Astrocyte (in vitro differentiated cells and primary cell): Measurements from ENCODE around the gene ASIC3.

ENCODE experiments used
- EZH2 ChIP-seq: IDR thresholded peaks from 2 replicates; pipeline ENCODE4 v1.6.1; 2012; ENCODE audit warnings: mild to moderate bottlenecking, low read length, inconsistent platforms; ENCODE audit not compliant: insufficient read depth
- TF ChIP-seq, protein P1 (sequence below): IDR thresholded peaks from 2 replicates; pipeline ENCODE4 v1.5.1; 2011; ENCODE audit warnings: low read depth, mild to moderate bottlenecking, inconsistent platforms, low read length, moderate library complexity; ENCODE audit not compliant: insufficient read depth

- TF ChIP-seq, protein P1, sequence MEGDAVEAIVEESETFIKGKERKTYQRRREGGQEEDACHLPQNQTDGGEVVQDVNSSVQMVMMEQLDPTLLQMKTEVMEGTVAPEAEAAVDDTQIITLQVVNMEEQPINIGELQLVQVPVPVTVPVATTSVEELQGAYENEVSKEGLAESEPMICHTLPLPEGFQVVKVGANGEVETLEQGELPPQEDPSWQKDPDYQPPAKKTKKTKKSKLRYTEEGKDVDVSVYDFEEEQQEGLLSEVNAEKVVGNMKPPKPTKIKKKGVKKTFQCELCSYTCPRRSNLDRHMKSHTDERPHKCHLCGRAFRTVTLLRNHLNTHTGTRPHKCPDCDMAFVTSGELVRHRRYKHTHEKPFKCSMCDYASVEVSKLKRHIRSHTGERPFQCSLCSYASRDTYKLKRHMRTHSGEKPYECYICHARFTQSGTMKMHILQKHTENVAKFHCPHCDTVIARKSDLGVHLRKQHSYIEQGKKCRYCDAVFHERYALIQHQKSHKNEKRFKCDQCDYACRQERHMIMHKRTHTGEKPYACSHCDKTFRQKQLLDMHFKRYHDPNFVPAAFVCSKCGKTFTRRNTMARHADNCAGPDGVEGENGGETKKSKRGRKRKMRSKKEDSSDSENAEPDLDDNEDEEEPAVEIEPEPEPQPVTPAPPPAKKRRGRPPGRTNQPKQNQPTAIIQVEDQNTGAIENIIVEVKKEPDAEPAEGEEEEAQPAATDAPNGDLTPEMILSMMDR = no peak
- TF ChIP-seq EZH2 = no peak
Measured at GRCh38 chr7:151078233-151079040, 30.1 kb downstream of the ASIC3 start.
